Cerebellar cortex (tissue), 1 donor: ENCODE measurements around the gene MROH2B.
A peak's percentile ranks its signal among the peaks of the same experiment; 100 is the strongest.
"Not testable (repeated sequence)": the region's sequence is repeated elsewhere in the genome, so short reads cannot be mapped to it uniquely, and the experiment has no call there.

Experiments used
- DNase-seq: peaks from one replicate; pipeline ENCODE4 v3.0.0-alpha.2; 2015; ENCODE audit warnings: low spot score

Gene MROH2B

GRCh38 chr5:41022600-41022999 is 48.5 kb downstream of the MROH2B start:
- DNase-seq, result not testable (repeated sequence)

GRCh38 chr5:41012318-41012717 is 58.8 kb downstream of the MROH2B start:
- no peak for DNase-seq

DNA sequence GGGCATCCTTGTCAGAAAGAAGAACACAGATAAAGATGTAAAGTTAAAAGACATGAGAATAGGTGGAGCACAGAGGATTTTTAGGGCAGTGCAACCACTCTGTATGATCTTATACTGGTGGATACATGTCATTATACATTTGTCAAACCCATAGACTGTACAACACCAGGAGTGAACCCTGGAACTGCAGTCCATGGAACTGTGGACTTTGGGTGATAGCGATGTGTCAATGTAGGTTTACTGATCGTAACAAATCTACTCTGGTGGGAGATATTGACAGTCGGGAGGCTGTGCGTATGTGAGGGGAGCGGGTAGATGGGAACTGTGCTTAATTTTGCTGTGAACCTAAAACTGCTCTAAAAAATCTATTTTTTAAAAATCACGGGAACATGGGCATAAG is 60.6 kb downstream of the MROH2B start:
- no peak for DNase-seq

- no peak for DNase-seq
These were observed 61.9 kb downstream of the MROH2B start for GRCh38 chr5:41009232-41009631.

GRCh38 chr5:41004931-41005330 is 66.2 kb downstream of the MROH2B start:
- no peak for DNase-seq

- DNase-seq, result no peak
These were observed 67.3 kb downstream of the MROH2B start for GRCh38 chr5:41003670-41004376.

GRCh38 chr5:40999966-41000365 is 71.2 kb downstream of the MROH2B start:
- no peak for DNase-seq

- DNase-seq, result no peak
These were observed 72.0 kb downstream of the MROH2B start for GRCh38 chr5:40999142-40999541.

DNA sequence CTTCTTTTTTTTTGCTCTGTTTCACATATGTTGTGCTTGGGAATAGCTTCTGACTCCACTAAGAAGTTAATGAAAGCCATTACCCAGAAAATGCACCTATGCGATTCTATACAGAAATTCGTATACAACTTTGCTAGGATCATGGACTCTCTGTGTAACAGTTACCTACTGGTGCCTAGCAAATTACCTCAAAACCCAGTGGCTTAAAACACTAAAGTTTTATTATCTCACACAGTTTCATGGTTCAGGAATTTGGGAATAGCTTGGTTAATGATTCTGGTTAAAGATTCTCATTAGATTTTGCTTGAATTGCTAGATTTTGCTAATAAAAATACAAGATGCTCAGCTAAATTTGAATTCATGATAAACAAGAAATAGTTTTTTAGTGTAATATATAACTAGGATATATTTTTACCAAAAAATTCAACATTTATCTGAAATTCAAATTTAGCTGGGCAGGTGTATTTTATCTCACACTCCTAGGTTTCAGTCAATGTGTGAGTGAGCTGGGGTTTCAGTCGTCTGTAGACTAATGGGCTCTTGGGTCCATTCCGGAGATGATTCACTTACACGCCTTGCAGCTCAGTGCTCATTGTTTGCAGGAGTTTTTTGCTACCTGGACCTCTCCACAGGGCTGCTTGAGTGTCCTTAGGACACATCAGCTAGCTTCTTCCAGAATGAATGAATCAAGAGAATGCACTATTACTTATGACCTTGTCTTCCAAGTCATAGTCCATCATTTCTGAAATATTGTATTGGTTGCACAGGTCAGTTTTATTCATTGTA is 75.1 kb downstream of the MROH2B start:
- DNase-seq, result no peak

DNA sequence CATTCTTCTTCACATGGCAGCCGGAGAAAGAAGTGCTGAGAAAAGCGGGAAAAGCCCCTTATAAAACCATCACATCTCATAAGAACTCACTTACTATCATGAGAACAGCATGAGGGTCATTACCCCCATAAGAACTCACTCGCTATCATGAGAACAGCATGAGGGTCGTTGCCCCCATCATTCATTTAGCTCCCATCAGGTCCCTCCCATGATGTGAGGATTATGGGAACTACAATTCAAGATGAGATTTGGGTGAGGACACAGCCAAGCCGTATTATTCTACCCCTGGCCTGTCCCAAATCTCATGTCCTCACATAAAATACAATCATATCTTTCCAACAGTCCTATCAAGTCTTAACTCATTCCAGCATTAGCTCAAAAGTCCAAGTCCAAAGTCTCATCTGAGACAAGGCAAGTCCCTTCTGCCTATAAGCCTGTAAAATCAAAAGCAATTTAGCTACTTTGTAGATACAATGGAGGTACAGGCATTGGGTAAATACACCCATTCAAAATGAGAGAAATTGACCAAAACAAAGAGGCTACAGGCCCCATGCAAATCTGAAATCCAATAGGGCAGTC is 79.1 kb downstream of the MROH2B start:
- no peak for DNase-seq

GRCh38 chr5:40991168-40991980 is 79.8 kb downstream of the MROH2B start:
- DNase-seq, result peak; percentile 8

DNA sequence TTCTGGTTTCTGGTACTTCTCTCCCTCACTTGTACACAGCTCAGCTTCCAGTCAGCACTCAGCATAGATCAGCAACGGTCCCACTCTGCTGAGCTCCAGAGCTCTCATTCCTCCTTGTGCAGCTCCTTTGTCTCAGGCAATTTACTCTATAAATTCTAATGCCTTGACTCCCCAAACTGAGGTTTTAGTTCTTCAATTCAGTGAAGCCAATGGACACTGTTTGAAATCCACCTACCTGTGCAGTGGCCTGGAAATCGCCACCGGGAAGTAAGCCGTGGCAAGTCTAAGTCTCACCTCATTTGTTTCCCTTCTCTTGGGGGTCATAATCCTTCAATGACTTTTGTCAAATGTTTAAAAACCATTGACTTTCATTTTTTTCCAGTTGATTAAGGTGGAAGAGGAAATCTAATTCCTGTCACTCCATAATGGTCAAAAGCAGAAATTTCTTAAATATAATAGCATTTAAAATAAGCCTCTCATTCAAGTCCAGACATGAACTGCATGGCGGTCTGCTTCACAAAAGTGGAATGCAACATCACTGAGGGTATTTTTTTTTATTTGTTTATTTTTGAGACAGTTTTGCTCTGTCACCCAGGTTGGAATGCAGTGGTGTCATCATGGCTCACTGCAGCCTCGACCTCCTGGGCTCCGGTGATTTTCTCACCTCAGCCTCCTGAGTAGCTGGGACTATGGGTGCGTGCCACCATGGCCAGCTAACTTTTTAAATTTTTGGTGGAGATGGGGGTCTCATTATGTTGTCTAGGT is 82.2 kb downstream of the MROH2B start:
- DNase-seq, result no peak

GRCh38 chr5:40987349-40987748 is 83.8 kb downstream of the MROH2B start:
- no peak for DNase-seq

- no peak for DNase-seq
These were observed 84.5 kb downstream of the MROH2B start for GRCh38 chr5:40986666-40987065.

GRCh38 chr5:40985501-40985900 is 85.6 kb downstream of the MROH2B start:
- DNase-seq, result no peak

GRCh38 chr5:40984884-40985283 is 86.3 kb downstream of the MROH2B start:
- no peak for DNase-seq

- DNase-seq, result no peak
These were observed 87.4 kb downstream of the MROH2B start for GRCh38 chr5:40983781-40984180.

DNA sequence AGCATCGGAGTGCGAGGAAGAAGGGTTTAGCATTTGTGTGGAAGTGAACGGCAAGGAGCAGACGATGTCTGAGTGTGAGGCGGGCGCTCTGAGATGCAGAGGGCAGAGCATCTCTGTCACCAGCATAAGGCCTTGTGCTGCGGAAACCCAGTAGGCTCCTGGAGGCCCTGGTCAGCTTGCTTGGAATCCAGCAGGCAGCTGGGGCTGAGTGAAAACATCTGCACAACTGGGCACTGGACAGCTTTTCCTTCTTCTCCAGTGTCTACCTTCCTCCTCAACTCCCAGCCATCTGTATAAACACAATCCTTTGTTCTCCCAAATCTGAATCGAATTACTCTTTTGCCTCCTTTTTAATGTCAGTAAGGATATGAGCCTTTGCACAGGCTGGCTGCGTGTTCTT is 89.7 kb downstream of the MROH2B start:
- no peak for DNase-seq

DNA sequence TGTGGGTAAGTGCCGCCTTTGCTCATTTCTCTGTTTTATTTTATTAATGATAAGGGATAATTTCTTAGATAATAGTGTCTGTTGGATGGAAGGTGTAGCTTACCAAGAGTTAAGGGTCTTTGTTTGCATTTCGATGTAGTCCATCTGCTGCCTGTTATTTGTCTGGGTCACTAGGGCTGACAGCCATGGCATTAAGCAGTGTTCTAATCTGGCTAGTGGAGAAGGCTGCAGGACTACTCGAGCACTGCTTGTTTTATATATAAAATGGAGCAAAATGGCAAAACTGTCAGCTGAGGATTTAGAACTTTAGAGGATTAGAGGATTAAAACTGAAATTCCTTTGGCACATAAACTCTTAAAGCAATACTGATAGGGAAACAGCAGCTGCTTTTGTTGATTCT is 94.3 kb downstream of the MROH2B start:
- no peak for DNase-seq

DNA sequence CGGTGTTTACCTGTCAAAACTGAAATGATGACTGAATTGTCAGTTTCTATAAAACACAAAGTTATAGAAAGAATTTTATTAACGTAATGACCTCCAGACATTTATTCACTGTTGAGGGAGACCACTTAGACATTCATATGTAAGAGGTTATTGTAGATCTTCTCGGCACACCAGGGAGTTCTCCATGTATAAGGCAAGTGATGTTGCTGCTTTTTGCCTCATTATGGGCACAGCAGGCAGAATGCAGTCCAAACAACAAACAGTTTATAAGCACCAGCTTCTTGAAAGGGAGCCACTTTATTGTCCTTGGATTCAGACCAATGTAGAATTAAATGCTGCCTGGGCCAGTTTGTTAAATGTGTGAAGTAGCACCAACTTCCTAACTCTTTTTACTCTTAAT is 95.1 kb downstream of the MROH2B start:
- DNase-seq, result no peak

GRCh38 chr5:40973364-40974004 is 97.7 kb downstream of the MROH2B start:
- no peak for DNase-seq
